Heart right ventricle (tissue), 16 donors: ENCODE measurements around the gene LIN28A. TPM values are rescaled to one million over a fixed set of nuclear protein-coding genes. Genes with fewer than 3 reads are reported as not detected.

Experiments used
- ATAC-seq, 8 donors: fragments of 200-7000 bp; cut with Tn5 transposase; one replicate each; pipeline ENCODE4 v1.9.1; 2020; ENCODE audit warnings: mild to moderate bottlenecking in 8 of 8, moderate library complexity in 8 of 8, moderate number of reproducible peaks in 1 of 8
- DNase-seq, 2 donors: peaks; one replicate each; pipeline ENCODE4 v3.0.0-alpha.2; 2020
- H3K27ac ChIP-seq, 10 donors: fragments of 200-600 bp; sonication (generic) in 2 of 10; one replicate each; pipeline versions ENCODE4 v1.5.0 to v1.8.0; 2020 to 2022; ENCODE audit warnings: mild to moderate bottlenecking in 3 of 10
- H3K27me3 ChIP-seq, 7 donors: fragments of 200-600 bp; one replicate each; pipeline ENCODE4 v1.8.0; 2021 to 2022; ENCODE audit warnings: mild to moderate bottlenecking in 2 of 7
- H3K36me3 ChIP-seq, 9 donors: fragments of 200-600 bp; sonication (generic) in 1 of 9; one replicate each; pipeline versions ENCODE4 v1.5.0 to v1.8.0; 2020 to 2022; ENCODE audit warnings: mild to moderate bottlenecking in 2 of 9
- H3K4me1 ChIP-seq, 9 donors: fragments of 200-600 bp; sonication (generic) in 1 of 9; one replicate each; pipeline versions ENCODE4 v1.5.0 to v1.8.0; 2020 to 2022; ENCODE audit warnings: mild to moderate bottlenecking in 4 of 9
- H3K4me3 ChIP-seq, 10 donors: fragments of 200-600 bp; sonication (generic) in 2 of 10; one replicate each; pipeline versions ENCODE4 v1.5.0 to v1.8.0; 2020 to 2022; ENCODE audit warnings: mild to moderate bottlenecking in 7 of 10, moderate library complexity in 2 of 10
- H3K9me3 ChIP-seq, 11 donors: fragments of 200-600 bp in 10 of 11; sonication (generic) in 2 of 11; one replicate each; pipeline versions ENCODE4 v1.5.0 to v1.8.0; 2013 to 2022; ENCODE audit warnings: mild to moderate bottlenecking in 2 of 11, control low read depth in 1 of 11, moderate library complexity in 1 of 11
- WGBS, 2 donors: extraction: QIAGEN DNeasy Blood & Tissue Kit; methylation state at CpG; one replicate each; pipeline ENCODE4 v1.1.7; 2013; ENCODE audit warnings: inconsistent platforms in 1 of 2; 5-methylcytosine and 5-hydroxymethylcytosine counted together
- intact Hi-C, 10 donors: fragments of 100-400 bp; cut with DNase I; formaldehyde crosslinking; loops; one replicate each; pipeline versions ENCODE4 v1.11.1 to v1.14.2; 2022
- polyA plus RNA-seq, 2 donors: library from polyadenylated mRNA; stranded (reverse); fragments of 200-250 nt; gene quantifications; one replicate each; pipeline ENCODE4 v1.2.3, GENCODE V29; 2013
- total RNA-seq, 10 donors: library from RNA; stranded (reverse); fragmentation: NEBNext Ultra II Directional in 3 of 10; extraction: Animal tissue kit (Norgen Biotek cat#: 25700) in 3 of 10; gene quantifications; one replicate each; pipeline versions ENCODE4 v1.2.1 to v1.2.4, GENCODE V29; 2021 to 2023
- TF ChIP-seq, protein P1 (sequence below), 9 donors: fragments of 200-600 bp; sonication (generic) in 2 of 9; IDR thresholded peaks; one replicate each; pipeline versions ENCODE4 v1.5.0 to v1.8.0; 2021 to 2022; ENCODE audit warnings: antibody characterized with exemption in 9 of 9, mild to moderate bottlenecking in 5 of 9, moderate library complexity in 1 of 9
- donor health status: Arrhythmogenic right ventricular cardiomyopathy.
- donor health status: ischemic (EF 13 %, LVEDD 7.1; RV severe dilation, severe dysfunction).
- donor health status: healthy with polysubstance abuse.
- donor health status: DM: no; HTN: yes; CAD: no.
- donor health status: DM: no; HTN: no; CAD: no.
- donor health status: ischemic (EF 25% LVEDD 6.9; RV normal size, moderate dysfunction).
- donor health status: ischemic (EF 25% LVEDD 5.7; RV mildly dilated, moderate dysfunction).
- donor health status: healthy.
- donor health status: DM: yes; HTN: yes; CAD: no.
- donor health status: Ischemic cardiomyopathy.
- donor health status: ischemic (EF 35%, LVEDD 5.7; RV mildly dilated, moderate dysfunction).
- donor health status: nonischemic (EF 11% LVEDD 7.7; RV severe dilation, severe dysfunction).
- donor health status: DM: yes; HTN: yes; CAD: no.
- donor health status: PGD.
- donor health status: ischemic (EF 29% LVEDD 5.4; RV normal size, mild dysfunction).
- donor health status: nonischemic (EF 23%, LVEDD 6.1; RV moderate dilation, normal function).

The LIN28A gene
- total and polyA plus RNA-seq, 12 donors, result 0.15 TPM; not detected in 11

DNA sequence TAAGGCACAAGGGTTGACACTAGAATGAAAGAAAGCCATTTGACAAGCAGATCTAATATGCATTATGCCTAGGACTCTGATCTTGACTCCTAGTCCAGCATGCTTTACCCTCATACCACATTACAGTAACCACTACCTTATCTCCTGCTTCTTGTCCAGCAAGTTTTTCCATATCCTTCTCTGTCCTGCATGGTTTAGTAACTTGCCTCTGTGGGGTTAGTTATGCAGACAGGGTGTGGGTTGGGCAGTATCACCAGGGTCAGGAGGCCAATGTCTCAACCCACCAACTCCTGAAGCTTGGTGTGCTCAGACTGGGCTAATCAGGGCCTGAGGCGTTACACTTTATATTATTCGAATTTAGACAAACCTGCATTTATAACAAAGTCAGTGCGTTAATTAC lies 40.3 kb downstream of the LIN28A start:
- intact Hi-C loops, result no loop called here
- TF ChIP-seq, protein P1, sequence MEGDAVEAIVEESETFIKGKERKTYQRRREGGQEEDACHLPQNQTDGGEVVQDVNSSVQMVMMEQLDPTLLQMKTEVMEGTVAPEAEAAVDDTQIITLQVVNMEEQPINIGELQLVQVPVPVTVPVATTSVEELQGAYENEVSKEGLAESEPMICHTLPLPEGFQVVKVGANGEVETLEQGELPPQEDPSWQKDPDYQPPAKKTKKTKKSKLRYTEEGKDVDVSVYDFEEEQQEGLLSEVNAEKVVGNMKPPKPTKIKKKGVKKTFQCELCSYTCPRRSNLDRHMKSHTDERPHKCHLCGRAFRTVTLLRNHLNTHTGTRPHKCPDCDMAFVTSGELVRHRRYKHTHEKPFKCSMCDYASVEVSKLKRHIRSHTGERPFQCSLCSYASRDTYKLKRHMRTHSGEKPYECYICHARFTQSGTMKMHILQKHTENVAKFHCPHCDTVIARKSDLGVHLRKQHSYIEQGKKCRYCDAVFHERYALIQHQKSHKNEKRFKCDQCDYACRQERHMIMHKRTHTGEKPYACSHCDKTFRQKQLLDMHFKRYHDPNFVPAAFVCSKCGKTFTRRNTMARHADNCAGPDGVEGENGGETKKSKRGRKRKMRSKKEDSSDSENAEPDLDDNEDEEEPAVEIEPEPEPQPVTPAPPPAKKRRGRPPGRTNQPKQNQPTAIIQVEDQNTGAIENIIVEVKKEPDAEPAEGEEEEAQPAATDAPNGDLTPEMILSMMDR (IDR thresholded peaks at IDR 0.05), result no peak
- H3K27me3 ChIP-seq, result no peaks in the 10 kb centered on the region
- no peak overlapping the region for H3K4me3 ChIP-seq
- no peak for DNase-seq
- WGBS, 2 donors, result 92 to 96% methylated on average over 3 of the region's 3 CpGs
- H3K27ac ChIP-seq, result no peak overlapping the region
- peaks cover 0 to 99% (median 30%) of the 10 kb centered on the region in 9 donors for H3K36me3 ChIP-seq
- ATAC-seq, result no peak
- no peaks in the 10 kb centered on the region for H3K9me3 ChIP-seq
- H3K4me1 ChIP-seq, result no peaks in the 10 kb centered on the region

DNA sequence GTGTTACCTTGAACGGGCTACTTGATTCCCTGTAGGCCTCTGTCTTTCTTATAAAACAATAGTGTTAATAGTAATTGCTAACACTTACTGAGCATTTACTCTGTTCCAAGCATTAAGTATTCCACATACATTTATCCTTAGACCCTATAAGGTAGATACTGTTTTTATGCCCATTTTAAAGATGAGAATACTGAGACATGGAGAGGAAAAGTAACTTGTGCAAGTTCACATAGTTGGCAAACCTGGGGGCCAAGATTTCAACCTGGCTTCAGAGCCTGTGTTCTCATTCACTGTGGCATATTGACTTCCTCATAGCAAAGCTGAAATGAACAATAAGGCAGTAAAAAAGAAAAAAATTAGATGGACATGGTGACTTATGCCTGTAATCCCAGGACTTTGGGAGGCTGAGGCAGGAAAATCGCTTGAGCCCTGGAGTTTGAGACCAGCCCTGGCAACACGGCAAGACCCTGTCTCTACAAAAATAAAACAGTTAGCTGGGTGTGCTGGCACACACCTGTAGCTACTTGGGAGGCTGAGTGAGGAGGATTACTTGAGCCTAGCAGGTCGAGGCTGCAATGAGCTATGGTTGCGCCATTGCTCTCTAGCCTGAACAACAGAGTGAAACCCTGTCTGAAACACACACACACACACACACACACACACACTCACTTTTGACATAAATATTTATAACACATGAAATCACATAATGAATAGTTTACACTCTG lies 42.0 kb downstream of the LIN28A start:
- Histone ChIP-seq H3K27me3 (no peaks in the 10 kb centered on the region), H3K9me3 (no peaks in the 10 kb centered on the region), H3K36me3 (peaks cover 0 to 99% (median 24%) of the 10 kb centered on the region in 9 donors), H3K4me3 (no peak overlapping the region), H3K27ac (no peak overlapping the region), H3K4me1 (no peaks in the 10 kb centered on the region)
- TF ChIP-seq, protein P1 (IDR thresholded peaks at IDR 0.05), result no peak
- no peak for DNase-seq
- ATAC-seq, result no peak
- 94 to 98% methylated on average over 5 of the region's 5 CpGs for WGBS, 2 donors
- intact Hi-C loops, result no loop called here

DNA sequence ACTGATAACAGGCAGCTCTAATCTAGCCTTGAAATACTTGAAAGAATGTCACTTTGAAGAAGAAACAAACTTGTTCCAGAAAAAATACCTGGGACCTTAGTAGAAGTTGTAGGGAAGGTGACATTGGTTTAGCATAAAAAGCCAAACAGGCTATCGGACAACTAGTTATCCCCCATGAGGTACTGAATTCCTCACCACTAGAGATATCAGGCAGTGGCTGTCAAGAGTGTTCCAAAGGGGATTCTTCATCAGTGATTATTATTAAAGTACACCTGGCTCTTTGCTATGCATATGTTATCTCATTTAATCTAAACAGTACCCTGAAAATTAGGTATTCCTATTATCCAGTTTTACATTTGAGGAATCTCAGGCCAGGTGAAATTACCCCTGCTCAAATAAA lies 48.5 kb downstream of the LIN28A start:
- peak in 6 of 8 donors; percentile 14 to 56 (median 37) for ATAC-seq
- WGBS, 2 donors, result 47 to 65% methylated on average over 1 of the region's 1 CpG
- H3K36me3 ChIP-seq, result peaks cover 0 to 100% (median 38%) of the 10 kb centered on the region in 9 donors
- H3K4me1 ChIP-seq, result peaks cover 0 to 17% (median 0%) of the 10 kb centered on the region in 9 donors
- no peaks in the 10 kb centered on the region for H3K27me3 ChIP-seq
- H3K27ac ChIP-seq, result peak overlapping the region in 8 of 10 donors; percentile 14 to 81 (median 66)
- no peak overlapping the region for H3K4me3 ChIP-seq
- intact Hi-C loops, result no loop called here
- TF ChIP-seq, protein P1 (IDR thresholded peaks at IDR 0.05), result no peak
- DNase-seq, result no peak
- no peaks in the 10 kb centered on the region for H3K9me3 ChIP-seq

DNA sequence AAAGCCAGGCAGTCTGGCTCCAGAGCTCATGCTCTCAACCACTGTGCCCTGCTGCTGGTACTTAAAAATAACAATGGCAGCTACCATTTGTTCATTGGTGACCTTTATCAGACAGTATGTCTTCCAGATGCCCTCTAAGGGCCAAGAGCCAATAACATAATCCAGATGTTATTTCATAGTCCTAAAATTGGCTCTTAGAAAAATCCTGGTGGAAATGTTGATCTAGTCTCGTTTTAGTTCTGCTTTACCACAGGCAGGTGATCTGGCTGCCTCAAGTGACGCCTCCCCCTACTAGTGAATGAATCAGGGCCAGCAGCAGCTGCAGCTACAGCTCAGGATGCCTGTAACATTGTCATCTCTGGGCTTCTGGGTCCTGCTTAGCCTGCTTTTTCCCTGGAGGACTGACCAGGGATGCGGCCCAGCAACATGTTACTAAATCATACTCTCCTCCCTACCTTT lies 49.0 kb downstream of the LIN28A start:
- Histone ChIP-seq H3K9me3 (no peaks in the 10 kb centered on the region), H3K4me1 (peaks cover 0 to 17% (median 0%) of the 10 kb centered on the region in 9 donors), H3K27ac (peak overlapping the region in 9 of 10 donors; percentile 4 to 81 (median 65)), H3K27me3 (no peaks in the 10 kb centered on the region), H3K36me3 (peaks cover 0 to 100% (median 38%) of the 10 kb centered on the region in 9 donors), H3K4me3 (no peak overlapping the region)
- TF ChIP-seq, protein P1 (IDR thresholded peaks at IDR 0.05), result no peak
- intact Hi-C loops, result no loop called here
- peak in 1 of 2 donors; percentile 15 for DNase-seq
- ATAC-seq, result peak; percentile 52 to 94 (median 88)
- WGBS, 2 donors, result 53 to 64% methylated on average over 3 of the region's 3 CpGs
